Activated naive CD8-positive, alpha-beta T cell treated with anti-CD3 and anti-CD28 coated beads, Interleukin-2, amount 10 ng/mL, durations not matched to agents 7 days and 5 days (primary cell): ENCODE measurements around the gene ASB10. TPM values are rescaled to one million over a fixed set of nuclear protein-coding genes. Genes with fewer than 3 reads are reported as not detected.

Experiments used
- ATAC-seq: fragments of 150-1000 bp; cut with Tn5 transposase; one replicate; pipeline ENCODE4 v1.10.0; 2021; ENCODE audit warnings: low read depth, moderate library complexity
- POLR2A ChIA-PET: fragments of 350-600 bp; sonication (Branson Sonifier 250); formaldehyde crosslinking; loops from one replicate; lab custom pipeline; 2021; ENCODE audit warnings: antibody characterized with exemption; lab: Charles Lee
- DNase-seq: peaks from one replicate; pipeline ENCODE4 v3.0.0; 2021
- H3K27ac Mint-ChIP-seq: one replicate; pipeline ENCODE4 v1.8.0; 2022; ENCODE audit warnings: mild to moderate bottlenecking, mixed read lengths
- H3K27me3 Mint-ChIP-seq: one replicate; pipeline ENCODE4 v1.8.0; 2022; ENCODE audit warnings: mild to moderate bottlenecking, moderate library complexity, mixed read lengths
- H3K36me3 Mint-ChIP-seq: one replicate; pipeline ENCODE4 v1.8.0; 2021; ENCODE audit warnings: mild to moderate bottlenecking, mixed read lengths
- H3K4me1 Mint-ChIP-seq: one replicate; pipeline ENCODE4 v1.8.0; 2021; ENCODE audit warnings: mixed read lengths
- H3K4me3 Mint-ChIP-seq: one replicate; pipeline ENCODE4 v1.8.0; 2022; ENCODE audit warnings: mild to moderate bottlenecking, moderate library complexity, mixed read lengths
- H3K9me3 Mint-ChIP-seq: one replicate; pipeline ENCODE4 v1.8.0; 2021; ENCODE audit warnings: mixed read lengths
- total RNA-seq, 2 experiments: library from RNA; stranded (reverse); gene quantifications; one replicate each; pipeline ENCODE4 v1.2.3, GENCODE V29; 2021

The ASB10 gene
- total RNA-seq, 2 experiments from 2014 or later, result not detected

DNA sequence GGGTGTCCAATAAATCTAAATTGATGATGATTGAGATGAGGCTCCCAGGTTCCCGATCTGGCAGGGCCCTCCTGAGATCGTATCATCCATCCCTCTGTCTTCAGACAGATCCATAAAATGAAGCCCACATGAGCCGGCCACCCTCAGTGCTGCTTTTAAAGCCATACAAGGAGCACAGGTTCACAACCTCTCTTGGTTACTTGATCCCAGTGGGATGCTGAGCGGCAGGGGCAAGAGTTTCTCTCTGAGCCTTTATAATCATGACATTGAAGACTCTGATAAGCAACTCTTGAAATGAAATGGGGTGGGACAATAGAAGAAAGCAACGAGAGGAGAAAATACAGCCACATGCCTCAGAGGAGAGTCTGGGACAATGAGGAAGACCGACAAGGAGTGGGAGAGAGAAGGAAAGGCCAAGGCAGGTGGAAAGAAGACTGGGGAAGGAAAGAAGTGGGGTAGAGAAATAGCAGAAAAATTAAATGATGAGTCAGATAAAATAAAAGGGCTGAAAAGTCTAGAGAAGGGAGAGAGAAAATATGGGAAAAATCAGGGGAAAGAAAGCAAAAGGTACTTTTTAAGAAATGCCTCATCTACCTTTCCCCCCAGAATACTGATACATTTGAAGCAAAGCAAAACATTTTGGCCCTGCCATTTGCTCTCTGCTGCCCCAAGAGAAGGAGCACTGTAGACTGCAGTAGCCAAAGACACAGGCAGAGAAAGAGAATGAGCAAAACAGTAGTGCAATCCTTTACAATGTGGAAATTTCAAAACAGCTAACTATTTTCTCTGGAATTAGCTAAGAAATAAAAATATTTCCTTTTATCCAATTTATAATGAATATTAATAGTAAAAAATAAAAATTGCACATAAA is 34.2 kb downstream of the ASB10 start:
- H3K27me3 Mint-ChIP-seq, result peaks cover 43% of the 10 kb centered on the region
- H3K4me3 Mint-ChIP-seq, result no peak overlapping the region
- no peak for DNase-seq
- no peaks in the 10 kb centered on the region for H3K9me3 Mint-ChIP-seq
- POLR2A ChIA-PET, result no interaction called here
- H3K27ac Mint-ChIP-seq, result no peak overlapping the region
- no peaks in the 10 kb centered on the region for H3K36me3 Mint-ChIP-seq
- no peaks in the 10 kb centered on the region for H3K4me1 Mint-ChIP-seq
- ATAC-seq, result no peak

DNA sequence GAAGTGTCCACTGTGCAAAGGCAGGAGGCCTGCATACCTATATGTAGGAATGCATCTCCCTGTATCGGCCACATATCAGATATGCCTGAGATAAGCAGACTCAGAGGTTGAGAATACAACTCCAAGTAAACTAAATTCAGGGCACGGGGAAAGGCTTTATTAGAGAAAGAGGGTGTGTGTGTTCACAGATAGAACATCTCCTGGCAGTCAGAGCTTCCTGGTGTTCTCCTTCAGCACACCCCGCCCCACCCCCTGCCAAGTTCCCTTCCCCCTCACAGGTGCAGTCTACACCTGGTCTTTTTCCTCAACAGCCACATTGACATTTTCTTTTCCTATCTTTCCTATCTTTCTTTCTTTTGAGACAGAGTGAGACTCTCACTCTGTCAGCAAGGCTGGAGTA is 36.7 kb downstream of the ASB10 start:
- Mint-ChIP-seq H3K27ac (no peak overlapping the region), H3K4me3 (no peak overlapping the region), H3K9me3 (no peaks in the 10 kb centered on the region), H3K36me3 (no peaks in the 10 kb centered on the region), H3K27me3 (peaks cover 38% of the 10 kb centered on the region), H3K4me1 (peaks cover 2% of the 10 kb centered on the region)
- POLR2A ChIA-PET, result no interaction called here
- no peak for DNase-seq
- ATAC-seq, result no peak

DNA sequence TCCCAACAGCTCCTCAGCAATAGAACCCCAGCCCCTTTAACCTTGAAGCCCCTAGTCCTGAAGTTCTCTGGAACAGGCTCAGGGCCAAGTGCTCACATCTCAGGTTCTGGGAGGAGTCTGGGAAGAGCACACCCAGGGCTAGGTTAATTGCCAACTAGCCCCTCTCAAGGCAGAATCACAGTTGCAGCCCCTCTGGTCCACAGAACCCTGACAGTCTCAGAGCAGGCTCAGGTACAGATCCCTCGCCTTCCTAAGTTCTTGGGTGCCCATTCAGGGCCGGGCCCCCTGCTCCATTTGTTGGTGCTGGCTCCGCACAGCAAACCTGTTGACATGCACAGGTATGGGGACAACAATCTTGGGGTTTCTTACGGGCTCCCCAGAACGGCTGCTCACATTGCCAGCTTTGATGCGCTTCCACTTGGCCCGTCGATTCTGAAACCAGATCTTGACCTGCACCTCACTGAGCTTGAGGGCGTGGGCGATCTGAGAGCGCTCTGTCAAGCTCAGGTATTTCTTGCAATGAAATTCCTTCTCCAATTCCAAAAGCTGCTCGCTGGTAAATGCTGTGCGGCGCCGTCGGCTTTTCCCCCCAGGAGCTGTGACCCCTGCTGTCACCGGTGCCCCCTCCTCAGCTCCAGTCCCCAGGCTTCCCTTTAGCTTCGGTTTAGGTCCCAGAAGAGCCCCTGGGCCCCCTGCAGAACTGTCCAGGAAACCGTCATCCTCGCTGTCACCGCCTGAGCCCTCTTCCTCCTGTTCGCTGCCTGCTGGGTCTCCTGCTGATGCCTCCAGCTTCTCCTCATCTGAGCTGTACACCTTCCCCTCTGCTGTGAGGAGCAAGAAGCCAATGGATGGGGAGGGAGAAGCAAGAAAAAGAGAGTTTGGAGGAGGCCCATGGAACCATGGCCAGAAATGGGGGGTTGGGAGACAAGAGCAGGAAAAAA is 38.5 kb downstream of the ASB10 start:
- peaks cover 2% of the 10 kb centered on the region for H3K4me1 Mint-ChIP-seq
- no peaks in the 10 kb centered on the region for H3K36me3 Mint-ChIP-seq
- no peak overlapping the region for H3K4me3 Mint-ChIP-seq
- DNase-seq (no peak), ATAC-seq (no peak)
- H3K9me3 Mint-ChIP-seq, result no peaks in the 10 kb centered on the region
- H3K27ac Mint-ChIP-seq, result no peak overlapping the region
- H3K27me3 Mint-ChIP-seq, result peaks cover 29% of the 10 kb centered on the region
- POLR2A ChIA-PET, result no interaction called here

DNA sequence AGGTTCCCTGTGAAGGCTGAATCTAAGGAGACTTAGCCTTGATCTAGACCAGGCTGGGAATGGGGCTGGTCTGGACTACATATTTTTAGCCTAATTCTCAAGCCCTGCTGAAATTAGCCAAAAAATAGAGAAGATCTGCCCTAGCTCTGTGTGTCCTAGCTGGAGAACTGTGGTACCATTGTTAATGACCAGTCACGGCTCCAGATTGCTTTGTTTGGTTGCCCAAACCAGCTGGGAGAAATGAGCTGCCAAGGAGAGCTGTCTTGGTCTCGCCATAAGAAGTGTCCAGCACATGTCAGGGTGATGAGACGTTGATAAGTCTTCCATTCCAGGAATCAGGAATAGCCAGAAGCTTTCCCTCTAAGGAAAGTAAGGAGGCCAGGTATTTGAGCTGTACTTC is 40.3 kb downstream of the ASB10 start:
- DNase-seq (no peak), ATAC-seq (no peak)
- POLR2A ChIA-PET, result no interaction called here
- Mint-ChIP-seq H3K27ac (no peak overlapping the region), H3K4me1 (peaks cover 2% of the 10 kb centered on the region), H3K27me3 (peaks cover 29% of the 10 kb centered on the region), H3K36me3 (no peaks in the 10 kb centered on the region), H3K4me3 (no peak overlapping the region), H3K9me3 (no peaks in the 10 kb centered on the region)

DNA sequence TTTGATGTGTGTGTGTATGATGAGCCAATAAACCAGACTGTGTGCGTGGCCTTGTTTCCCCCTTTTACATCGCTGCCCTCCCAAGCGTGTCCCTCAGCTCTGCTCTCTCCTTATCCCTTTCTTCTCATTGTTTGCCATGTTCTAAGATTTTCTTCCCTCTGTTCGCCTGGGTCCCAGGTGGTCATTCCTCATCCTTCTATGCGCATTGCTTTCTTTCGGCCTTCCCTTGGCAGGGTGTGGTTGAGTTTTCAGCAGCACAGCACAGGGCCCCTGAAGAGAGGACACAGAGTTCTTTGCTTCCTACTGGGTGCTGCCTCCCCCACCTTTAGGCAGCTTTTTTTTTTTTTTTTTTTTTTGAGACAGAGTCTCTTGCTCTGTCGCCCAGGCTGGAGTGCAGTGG is 42.7 kb downstream of the ASB10 start:
- H3K4me1 Mint-ChIP-seq, result peaks cover 2% of the 10 kb centered on the region

DNA sequence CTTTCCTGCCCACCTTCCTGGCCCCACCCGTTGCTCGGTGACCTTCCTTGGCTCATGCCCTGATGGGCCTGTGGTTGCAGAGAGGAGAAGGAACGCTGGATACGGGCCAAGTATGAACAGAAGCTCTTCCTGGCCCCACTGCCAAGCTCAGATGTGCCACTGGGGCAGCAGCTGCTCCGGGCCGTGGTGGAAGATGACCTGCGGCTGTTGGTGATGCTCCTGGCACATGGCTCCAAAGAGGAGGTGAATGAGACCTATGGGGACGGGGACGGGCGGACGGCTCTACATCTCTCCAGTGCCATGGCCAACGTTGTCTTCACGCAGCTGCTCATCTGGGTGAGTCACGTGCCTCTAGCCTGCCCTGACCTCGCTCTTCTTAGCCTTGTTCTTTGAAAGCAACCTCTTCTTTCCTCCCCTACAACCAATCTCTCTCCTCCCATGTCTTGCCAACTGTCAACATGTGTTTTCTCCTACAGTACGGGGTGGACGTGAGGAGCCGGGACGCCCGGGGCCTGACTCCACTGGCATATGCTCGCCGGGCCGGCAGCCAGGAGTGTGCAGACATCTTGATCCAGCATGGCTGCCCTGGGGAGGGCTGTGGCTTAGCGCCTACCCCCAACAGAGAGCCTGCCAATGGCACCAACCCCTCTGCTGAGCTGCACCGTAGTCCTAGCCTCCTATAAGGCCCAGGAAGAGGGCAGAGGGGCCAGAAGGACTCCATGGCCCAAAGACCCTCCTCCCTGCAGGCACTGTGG is 43.6 kb downstream of the ASB10 start:
- H3K27me3 Mint-ChIP-seq, result peaks cover 12% of the 10 kb centered on the region
- H3K27ac Mint-ChIP-seq, result no peak overlapping the region

More for the DNA sequence above, 42.7 kb downstream of the ASB10 start:
- no peak for DNase-seq
- no peak for ATAC-seq
- POLR2A ChIA-PET, result no interaction called here
- H3K9me3 Mint-ChIP-seq, result no peaks in the 10 kb centered on the region
- no peak overlapping the region for H3K4me3 Mint-ChIP-seq
- no peak overlapping the region for H3K27ac Mint-ChIP-seq
- H3K36me3 Mint-ChIP-seq, result no peaks in the 10 kb centered on the region
- peaks cover 19% of the 10 kb centered on the region for H3K27me3 Mint-ChIP-seq

DNA sequence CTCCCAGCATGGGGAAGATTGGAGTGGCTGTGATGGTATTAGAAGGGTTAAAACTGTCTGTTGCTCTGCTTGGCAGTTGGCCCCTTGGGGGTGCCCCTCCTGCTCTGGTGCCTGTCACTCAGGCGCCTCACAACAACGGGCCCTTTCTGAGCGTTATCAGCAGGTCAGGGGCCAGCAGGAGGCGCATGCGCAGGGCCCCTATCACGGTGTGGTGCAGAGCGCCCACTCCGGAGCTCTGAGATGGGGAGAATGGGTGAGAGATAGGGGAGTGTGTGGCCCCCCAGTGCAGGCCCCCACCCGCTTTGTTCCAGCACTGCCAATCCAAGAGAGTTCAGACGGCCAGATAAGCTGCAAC is 44.4 kb downstream of the ASB10 start:
- POLR2A ChIA-PET, result no interaction called here
- peaks cover 7% of the 10 kb centered on the region for H3K27me3 Mint-ChIP-seq
- H3K4me1 Mint-ChIP-seq, result peaks cover 2% of the 10 kb centered on the region
- H3K36me3 Mint-ChIP-seq, result no peaks in the 10 kb centered on the region
- ATAC-seq, result no peak
- H3K9me3 Mint-ChIP-seq, result no peaks in the 10 kb centered on the region
- DNase-seq, result no peak
- H3K4me3 Mint-ChIP-seq, result no peak overlapping the region
- H3K27ac Mint-ChIP-seq, result no peak overlapping the region

More for the DNA sequence above, 43.6 kb downstream of the ASB10 start:
- no peak for DNase-seq
- Mint-ChIP-seq H3K4me3 (no peak overlapping the region), H3K36me3 (no peaks in the 10 kb centered on the region), H3K9me3 (no peaks in the 10 kb centered on the region), H3K4me1 (peaks cover 2% of the 10 kb centered on the region)
- POLR2A ChIA-PET, result no interaction called here
- no peak for ATAC-seq

DNA sequence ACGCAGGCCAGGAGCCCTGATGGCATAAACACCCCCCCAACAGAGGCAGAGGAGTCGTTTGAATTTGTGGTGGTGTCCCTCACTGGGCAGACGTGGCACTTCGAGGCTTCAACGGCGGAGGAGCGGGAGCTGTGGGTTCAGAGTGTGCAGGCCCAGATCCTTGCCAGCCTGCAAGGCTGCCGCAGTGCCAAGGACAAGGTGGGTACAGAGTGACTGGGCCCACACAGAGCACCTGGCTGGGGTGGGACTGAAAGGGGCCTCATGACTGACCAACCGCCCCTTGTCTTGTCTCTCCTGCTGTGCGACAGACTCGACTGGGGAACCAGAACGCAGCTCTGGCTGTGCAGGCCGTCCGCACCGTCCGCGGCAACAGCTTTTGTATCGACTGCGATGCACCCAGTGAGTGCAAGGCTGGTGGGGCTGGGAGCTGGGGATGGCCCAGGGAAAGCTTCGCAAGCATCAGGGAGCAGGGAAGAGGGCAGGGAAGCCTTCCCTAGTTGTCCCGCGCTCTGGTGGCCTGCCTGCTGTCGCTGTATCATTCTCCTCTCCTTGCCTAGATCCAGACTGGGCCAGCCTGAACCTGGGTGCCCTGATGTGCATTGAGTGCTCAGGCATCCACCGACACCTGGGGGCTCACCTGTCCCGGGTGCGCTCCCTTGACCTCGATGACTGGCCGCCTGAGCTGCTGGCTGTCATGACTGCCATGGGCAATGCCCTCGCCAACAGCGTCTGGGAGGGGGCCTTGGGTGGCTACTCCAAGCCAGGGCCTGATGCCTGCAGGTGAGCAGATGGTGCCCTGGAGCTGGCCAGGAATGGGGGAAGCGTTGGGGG is 45.0 kb downstream of the ASB10 start:
- ATAC-seq, result no peak
- Mint-ChIP-seq H3K9me3 (no peaks in the 10 kb centered on the region), H3K27me3 (peaks cover under 1% of the 10 kb centered on the region), H3K27ac (no peak overlapping the region), H3K4me1 (peaks cover under 1% of the 10 kb centered on the region), H3K4me3 (no peak overlapping the region), H3K36me3 (no peaks in the 10 kb centered on the region)
- POLR2A ChIA-PET, result no interaction called here
- DNase-seq, result no peak

DNA sequence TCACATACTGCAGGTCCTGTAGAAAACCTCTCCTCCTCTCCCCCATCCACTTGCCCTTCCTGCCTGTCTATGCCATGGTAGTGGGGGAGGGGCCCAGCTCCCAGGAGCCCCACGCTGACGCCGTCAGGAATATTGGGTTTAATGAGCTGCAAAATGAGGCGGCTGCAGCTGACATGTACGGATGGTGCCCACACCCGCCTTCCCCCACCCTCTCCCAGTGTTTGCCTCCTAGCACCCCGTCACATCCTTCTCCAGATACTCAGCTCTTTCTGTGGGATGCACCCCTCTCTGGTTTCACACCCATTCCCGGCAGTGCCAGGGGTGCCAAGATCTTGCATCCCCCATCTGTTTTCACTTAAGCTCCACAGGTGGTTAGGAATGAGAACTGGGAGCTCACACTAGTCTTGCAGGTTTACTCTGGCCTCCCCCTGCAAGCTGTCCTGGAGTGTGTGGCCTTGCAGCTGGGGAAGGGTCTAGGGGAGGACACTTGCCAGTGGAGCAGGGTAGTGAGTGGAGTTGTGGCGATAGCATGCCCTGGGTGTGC is 45.7 kb downstream of the ASB10 start:
- Mint-ChIP-seq H3K27me3 (no peaks in the 10 kb centered on the region), H3K27ac (no peak overlapping the region), H3K4me1 (no peaks in the 10 kb centered on the region), H3K36me3 (no peaks in the 10 kb centered on the region), H3K4me3 (no peak overlapping the region), H3K9me3 (no peaks in the 10 kb centered on the region)
- POLR2A ChIA-PET, result interaction anchor here (0.5 kb wide), 1 partner anchor 75 kb away, joined by 3 read pairs; no protein-coding TSS in a partner anchor
- no peak for DNase-seq
- no peak for ATAC-seq

DNA sequence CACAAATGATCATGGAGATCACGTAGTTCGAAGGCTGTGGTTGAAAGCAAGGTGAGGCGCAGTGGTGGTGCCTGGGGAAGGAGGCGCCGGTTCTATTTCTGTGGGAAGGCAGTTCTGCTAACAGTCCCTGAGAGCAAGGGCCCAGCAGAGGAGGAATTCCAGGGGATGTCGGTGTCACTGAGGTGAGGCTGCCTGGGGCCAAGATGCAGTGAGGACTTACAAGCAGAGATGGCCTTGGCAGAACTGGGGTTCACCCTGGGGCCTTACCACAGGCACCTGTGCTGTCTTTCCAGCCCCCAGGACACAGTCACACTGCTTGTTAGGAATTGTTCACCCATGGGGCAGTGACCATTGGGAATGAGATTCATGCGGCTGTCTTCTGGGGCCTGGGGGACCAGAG is 46.2 kb downstream of the ASB10 start:
- DNase-seq (no peak), ATAC-seq (no peak)
- H3K9me3 Mint-ChIP-seq, result no peaks in the 10 kb centered on the region
- H3K4me3 Mint-ChIP-seq, result no peak overlapping the region
- no peak overlapping the region for H3K27ac Mint-ChIP-seq
- POLR2A ChIA-PET, result interaction anchor here (0.5 kb wide), 1 partner anchor 76 kb away, joined by 3 read pairs; no protein-coding TSS in a partner anchor
- H3K27me3 Mint-ChIP-seq, result no peaks in the 10 kb centered on the region
- no peaks in the 10 kb centered on the region for H3K36me3 Mint-ChIP-seq
- H3K4me1 Mint-ChIP-seq, result no peaks in the 10 kb centered on the region

DNA sequence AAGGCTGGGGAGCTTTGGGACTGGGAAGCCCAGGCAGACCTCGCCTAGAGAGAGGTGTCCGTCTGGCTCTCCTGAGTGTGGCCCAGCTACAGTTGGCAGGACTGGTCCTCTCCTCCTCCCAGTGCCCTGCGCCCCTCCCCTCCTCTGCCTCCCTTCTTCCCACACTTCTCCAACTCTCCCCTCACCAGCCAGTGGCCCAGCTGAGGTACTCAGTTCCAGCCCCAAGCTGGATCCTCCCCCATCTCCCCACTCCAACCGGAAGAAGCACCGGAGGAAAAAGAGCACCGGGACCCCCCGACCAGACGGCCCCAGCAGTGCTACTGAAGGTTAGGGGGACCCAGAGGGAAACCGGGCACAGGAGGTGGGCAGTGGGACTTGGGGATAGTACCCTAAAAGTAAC is 47.3 kb downstream of the ASB10 start:
- no peaks in the 10 kb centered on the region for H3K9me3 Mint-ChIP-seq
- no peaks in the 10 kb centered on the region for H3K27me3 Mint-ChIP-seq
- H3K4me3 Mint-ChIP-seq, result no peak overlapping the region
- no peak overlapping the region for H3K27ac Mint-ChIP-seq
- POLR2A ChIA-PET, result interaction anchor here (0.6 kb wide), 1 partner anchor 1156 kb away, joined by 5 read pairs; no protein-coding TSS in a partner anchor
- no peak for DNase-seq
- no peaks in the 10 kb centered on the region for H3K4me1 Mint-ChIP-seq
- no peak for ATAC-seq
- H3K36me3 Mint-ChIP-seq, result no peaks in the 10 kb centered on the region

DNA sequence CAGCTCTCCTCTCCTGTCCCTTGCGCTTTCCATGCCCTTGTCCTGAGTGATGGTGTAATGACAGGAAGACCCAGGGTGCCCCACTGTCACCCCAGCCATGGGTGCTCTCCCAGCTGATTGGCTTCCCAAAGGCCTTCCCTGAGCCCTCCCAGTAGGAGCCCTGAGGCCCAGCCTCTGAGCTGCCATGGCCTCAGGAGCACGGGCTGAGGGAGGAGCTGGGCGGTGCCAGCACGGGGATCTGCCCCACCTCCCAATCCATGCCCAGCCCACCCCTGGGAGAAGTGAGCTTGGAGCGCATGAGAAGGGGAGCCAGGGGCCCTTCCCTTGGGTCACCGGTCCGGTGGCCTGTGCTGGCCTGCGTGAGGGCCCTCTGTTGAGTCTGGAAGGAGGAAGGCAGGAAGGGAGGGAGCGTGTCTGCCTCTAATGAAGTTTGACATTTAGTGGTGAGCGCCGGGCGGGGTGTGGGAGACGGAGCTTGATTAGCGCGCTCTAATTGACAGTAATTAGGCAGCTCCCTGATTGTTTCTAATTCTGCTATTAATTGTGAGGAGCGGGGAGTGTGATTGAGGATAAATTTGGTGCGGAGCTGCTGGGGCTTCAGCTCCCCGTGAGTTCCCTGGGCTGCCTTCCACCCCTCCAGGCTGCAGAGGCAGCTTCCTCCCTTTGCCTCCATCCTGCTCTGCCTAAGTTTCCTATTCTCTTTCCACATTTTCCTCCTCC is 47.8 kb downstream of the ASB10 start:
- no peak for ATAC-seq
- no peaks in the 10 kb centered on the region for H3K36me3 Mint-ChIP-seq
- POLR2A ChIA-PET, result interaction anchor here (0.6 kb wide), 1 partner anchor 1156 kb away, joined by 5 read pairs; no protein-coding TSS in a partner anchor
- H3K9me3 Mint-ChIP-seq, result no peaks in the 10 kb centered on the region
- no peak for DNase-seq
- no peak overlapping the region for H3K27ac Mint-ChIP-seq
- no peaks in the 10 kb centered on the region for H3K4me1 Mint-ChIP-seq
- H3K27me3 Mint-ChIP-seq, result no peaks in the 10 kb centered on the region
- no peak overlapping the region for H3K4me3 Mint-ChIP-seq
